Sigmoid colon (tissue), 4 donors: ENCODE measurements around the gene IFIT5.
"Not testable (repeated sequence)": the region's sequence is repeated elsewhere in the genome, so short reads cannot be mapped to it uniquely, and the experiment has no call there.

Experiments used
- EP300 ChIP-seq, 4 donors: sonication (generic); formaldehyde crosslinking; IDR thresholded peaks; one replicate each; pipeline ENCODE4 v1.6.1; 2017; ENCODE audit warnings: antibody characterized with exemption in 4 of 4
- POLR2A ChIP-seq, 2 donors: fragments of 450-650 bp; IDR thresholded peaks; one replicate each; pipeline ENCODE4 v1.6.1; 2016; ENCODE audit warnings: antibody characterized with exemption in 2 of 2, mild to moderate bottlenecking in 2 of 2, moderate library complexity in 2 of 2
- POLR2AphosphoS5 ChIP-seq, 4 donors: sonication (generic); formaldehyde crosslinking; IDR thresholded peaks; one replicate each; pipeline ENCODE4 v1.6.1; 2017; ENCODE audit warnings: antibody characterized with exemption in 4 of 4
- TF ChIP-seq, protein P1 (sequence below), 4 experiments: fragments of 450-650 bp in 3 of 4; fragments of 200-600 bp in 1 of 4; IDR thresholded peaks; one replicate each; pipeline ENCODE4 v1.5.1; 2016 to 2019; ENCODE audit warnings: antibody characterized with exemption in 4 of 4, mild to moderate bottlenecking in 3 of 4, moderate library complexity in 2 of 4

DNA sequence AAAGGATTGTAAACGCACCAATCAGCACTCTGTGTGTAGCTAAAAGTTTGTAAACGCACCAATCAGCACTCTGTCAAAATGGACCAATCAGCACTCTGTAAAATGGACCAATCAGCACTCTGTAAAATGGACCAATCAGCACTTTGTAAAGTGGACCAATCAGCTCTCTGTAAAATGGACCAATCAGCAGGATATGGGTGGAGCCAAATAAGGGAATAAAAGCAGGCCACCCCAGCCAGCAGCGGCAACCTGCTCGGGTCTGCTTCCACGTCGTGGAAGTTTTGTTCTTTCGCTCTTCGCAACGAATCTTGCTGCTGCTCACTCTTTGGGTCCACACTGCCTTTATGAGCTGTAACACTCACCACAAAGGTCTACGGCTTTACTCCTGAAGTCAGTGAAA lies 2.1 kb upstream of the IFIT5 start:
- TF ChIP-seq, protein P1, sequence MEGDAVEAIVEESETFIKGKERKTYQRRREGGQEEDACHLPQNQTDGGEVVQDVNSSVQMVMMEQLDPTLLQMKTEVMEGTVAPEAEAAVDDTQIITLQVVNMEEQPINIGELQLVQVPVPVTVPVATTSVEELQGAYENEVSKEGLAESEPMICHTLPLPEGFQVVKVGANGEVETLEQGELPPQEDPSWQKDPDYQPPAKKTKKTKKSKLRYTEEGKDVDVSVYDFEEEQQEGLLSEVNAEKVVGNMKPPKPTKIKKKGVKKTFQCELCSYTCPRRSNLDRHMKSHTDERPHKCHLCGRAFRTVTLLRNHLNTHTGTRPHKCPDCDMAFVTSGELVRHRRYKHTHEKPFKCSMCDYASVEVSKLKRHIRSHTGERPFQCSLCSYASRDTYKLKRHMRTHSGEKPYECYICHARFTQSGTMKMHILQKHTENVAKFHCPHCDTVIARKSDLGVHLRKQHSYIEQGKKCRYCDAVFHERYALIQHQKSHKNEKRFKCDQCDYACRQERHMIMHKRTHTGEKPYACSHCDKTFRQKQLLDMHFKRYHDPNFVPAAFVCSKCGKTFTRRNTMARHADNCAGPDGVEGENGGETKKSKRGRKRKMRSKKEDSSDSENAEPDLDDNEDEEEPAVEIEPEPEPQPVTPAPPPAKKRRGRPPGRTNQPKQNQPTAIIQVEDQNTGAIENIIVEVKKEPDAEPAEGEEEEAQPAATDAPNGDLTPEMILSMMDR (IDR thresholded peaks at IDR 0.05), result not testable (repeated sequence)
- TF ChIP-seq POLR2A, POLR2AphosphoS5, EP300 (IDR thresholded peaks at IDR 0.05): not testable (repeated sequence)
